Endothelial cell of umbilical vein (primary cell): ENCODE results near the gene PRKCQ.

Experiments used
- CTCF ChIP-seq, 2 donors: IDR thresholded peaks; 1 replicate in 1 of 2; 2 replicates in 1 of 2; pipeline ENCODE4 v1.5.1; 2011; ENCODE audit warnings: low read length in 2 of 2, mild to moderate bottlenecking in 2 of 2, moderate library complexity in 2 of 2, control low read depth in 1 of 2, inconsistent platforms in 1 of 2, low read depth in 1 of 2; ENCODE audit not compliant: insufficient read depth in 1 of 2; ENCODE audit errors: extremely low read depth in 1 of 2
- EZH2 ChIP-seq: IDR thresholded peaks from 2 replicates; pipeline ENCODE4 v1.6.1; 2012; ENCODE audit warnings: borderline replicate concordance, low read depth, mild to moderate bottlenecking, moderate library complexity, low read length, inconsistent platforms; ENCODE audit not compliant: severe bottlenecking
- JUN ChIP-seq: IDR thresholded peaks from 2 replicates; pipeline ENCODE4 v1.6.1; 2011; ENCODE audit warnings: borderline replicate concordance, low read depth; ENCODE audit not compliant: insufficient read length, insufficient read depth
- MAX ChIP-seq: IDR thresholded peaks from 2 replicates; pipeline ENCODE4 v1.6.1; 2011; ENCODE audit not compliant: insufficient read depth, insufficient read length
- POLR2AphosphoS5 ChIP-seq: IDR thresholded peaks from 2 replicates; pipeline ENCODE4 v1.6.1; 2012; ENCODE audit warnings: low read depth, mild to moderate bottlenecking, control low read depth, low read length, moderate library complexity; ENCODE audit not compliant: insufficient read depth

GRCh38 chr10:6398399-6398798 is 181.7 kb downstream of the PRKCQ start:
- TF ChIP-seq EZH2 (no peak), POLR2AphosphoS5 (no peak), CTCF (IDR thresholded peaks at IDR 0.05; ENCODE audit: extremely low read depth in 1 of 2, insufficient read depth in 1 of 2, low read depth in 1 of 2, low read length in 2 of 2) (no peak), JUN (no peak), MAX (no peak)
